Activated gamma-delta T cell treated with anti-CD3 and anti-CD28 coated beads, Interleukin-2, amount 50 U/mL, for 16 hours (primary cell): Measurements from ENCODE around the gene SLC6A7.
"Not testable (repeated sequence)": the region's sequence is repeated elsewhere in the genome, so short reads cannot be mapped to it uniquely, and the experiment has no call there.

Experiments used
- DNase-seq: peaks from one replicate; pipeline ENCODE4 v3.0.0-alpha.2; 2020; ENCODE audit warnings: low read depth

Gene SLC6A7

GRCh38 chr5:150241298-150242160 is 51.7 kb downstream of the SLC6A7 start:
- no peak for DNase-seq

- no peak for DNase-seq
These were observed 52.5 kb downstream of the SLC6A7 start for GRCh38 chr5:150242251-150242894.

- DNase-seq = no peak
These were observed 53.7 kb downstream of the SLC6A7 start for GRCh38 chr5:150243590-150243989.

- DNase-seq = no peak
These were observed 54.3 kb downstream of the SLC6A7 start for GRCh38 chr5:150244209-150244608.

- no peak for DNase-seq
These were observed 55.4 kb downstream of the SLC6A7 start for GRCh38 chr5:150245111-150245789.

- no peak for DNase-seq
These were observed 55.9 kb downstream of the SLC6A7 start for GRCh38 chr5:150245808-150246207.

GRCh38 chr5:150246429-150246828 is 56.6 kb downstream of the SLC6A7 start:
- DNase-seq = no peak

- DNase-seq = no peak
These were observed 57.0 kb downstream of the SLC6A7 start for GRCh38 chr5:150246835-150247234.

GRCh38 chr5:150247726-150248125 is 57.9 kb downstream of the SLC6A7 start:
- no peak for DNase-seq

GRCh38 chr5:150248493-150248892 is 58.6 kb downstream of the SLC6A7 start:
- DNase-seq = not testable (repeated sequence)

GRCh38 chr5:150248946-150249345 is 59.1 kb downstream of the SLC6A7 start:
- no peak for DNase-seq

- DNase-seq = no peak
These were observed 59.9 kb downstream of the SLC6A7 start for GRCh38 chr5:150249744-150250143.

- DNase-seq = no peak
These were observed 61.6 kb downstream of the SLC6A7 start for GRCh38 chr5:150251504-150251903.

- no peak for DNase-seq
These were observed 62.6 kb downstream of the SLC6A7 start for GRCh38 chr5:150252489-150252888.

GRCh38 chr5:150253416-150254208 is 63.8 kb downstream of the SLC6A7 start:
- DNase-seq = no peak

- DNase-seq = no peak
These were observed 64.5 kb downstream of the SLC6A7 start for GRCh38 chr5:150254363-150254762.

- no peak for DNase-seq
These were observed 64.9 kb downstream of the SLC6A7 start for GRCh38 chr5:150254774-150255173.

GRCh38 chr5:150255659-150256409 is 66.0 kb downstream of the SLC6A7 start:
- no peak for DNase-seq

GRCh38 chr5:150256410-150257064 is 66.7 kb downstream of the SLC6A7 start:
- DNase-seq = no peak

- DNase-seq = no peak
These were observed 67.6 kb downstream of the SLC6A7 start for GRCh38 chr5:150257424-150257823.

GRCh38 chr5:150258130-150258529 is 68.3 kb downstream of the SLC6A7 start:
- no peak for DNase-seq
